ENCODE results near the gene TBXAS1.

DNA sequence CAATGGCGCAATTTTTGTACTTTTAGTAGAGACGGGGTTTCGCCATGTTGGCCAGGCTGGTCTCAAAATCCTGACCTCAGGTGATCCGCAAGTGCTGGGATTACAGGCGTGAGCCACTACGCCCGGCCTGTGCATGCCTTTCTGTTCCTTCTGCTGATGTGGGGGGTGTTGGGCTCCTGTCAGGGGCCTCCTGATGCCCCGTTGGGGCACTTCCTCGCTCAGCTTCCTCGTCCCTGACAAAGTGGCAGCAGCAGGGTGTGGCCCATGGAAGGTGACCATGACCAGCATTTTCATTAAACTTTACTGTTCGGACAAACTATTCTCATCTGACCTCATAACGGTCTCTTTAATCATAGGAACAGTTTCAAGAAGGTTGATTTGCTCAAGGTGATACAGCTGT, 69.4 kb downstream of the TBXAS1 start:
- TF ChIP-seq, protein P1, sequence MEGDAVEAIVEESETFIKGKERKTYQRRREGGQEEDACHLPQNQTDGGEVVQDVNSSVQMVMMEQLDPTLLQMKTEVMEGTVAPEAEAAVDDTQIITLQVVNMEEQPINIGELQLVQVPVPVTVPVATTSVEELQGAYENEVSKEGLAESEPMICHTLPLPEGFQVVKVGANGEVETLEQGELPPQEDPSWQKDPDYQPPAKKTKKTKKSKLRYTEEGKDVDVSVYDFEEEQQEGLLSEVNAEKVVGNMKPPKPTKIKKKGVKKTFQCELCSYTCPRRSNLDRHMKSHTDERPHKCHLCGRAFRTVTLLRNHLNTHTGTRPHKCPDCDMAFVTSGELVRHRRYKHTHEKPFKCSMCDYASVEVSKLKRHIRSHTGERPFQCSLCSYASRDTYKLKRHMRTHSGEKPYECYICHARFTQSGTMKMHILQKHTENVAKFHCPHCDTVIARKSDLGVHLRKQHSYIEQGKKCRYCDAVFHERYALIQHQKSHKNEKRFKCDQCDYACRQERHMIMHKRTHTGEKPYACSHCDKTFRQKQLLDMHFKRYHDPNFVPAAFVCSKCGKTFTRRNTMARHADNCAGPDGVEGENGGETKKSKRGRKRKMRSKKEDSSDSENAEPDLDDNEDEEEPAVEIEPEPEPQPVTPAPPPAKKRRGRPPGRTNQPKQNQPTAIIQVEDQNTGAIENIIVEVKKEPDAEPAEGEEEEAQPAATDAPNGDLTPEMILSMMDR (IDR thresholded peaks at IDR 0.05) = no peak
- TF ChIP-seq POLR2AphosphoS5 (IDR thresholded peaks at IDR 0.05) (no peak), POLR2A (IDR thresholded peaks at IDR 0.05) (no peak)

All from transverse colon (tissue), 4 donors.